Testis (tissue), 5 donors: ENCODE results near the gene GBP7. TPM values are rescaled to one million over a fixed set of nuclear protein-coding genes. Genes with fewer than 3 reads are reported as not detected.
"Not testable (repeated sequence)": the region's sequence is repeated elsewhere in the genome, so short reads cannot be mapped to it uniquely, and the experiment has no call there.

Experiments used
- DNase-seq: peaks from one replicate; pipeline ENCODE4 v3.0.0-alpha.2; 2019
- H3K27ac ChIP-seq, 2 donors: fragments of 200-600 bp; sonication (generic); one replicate each; pipeline ENCODE4 v1.5.1; 2019
- H3K27me3 ChIP-seq: fragments of 200-600 bp; sonication (generic); one replicate; pipeline ENCODE4 v1.5.1; 2019
- H3K36me3 ChIP-seq: fragments of 200-600 bp; sonication (generic); one replicate; pipeline ENCODE4 v1.5.1; 2017; ENCODE audit warnings: low read depth; ENCODE audit errors: missing control alignments
- H3K4me1 ChIP-seq: fragments of 200-600 bp; sonication (generic); one replicate; pipeline ENCODE4 v1.5.1; 2019
- H3K4me3 ChIP-seq, 2 donors: fragments of 200-600 bp; sonication (generic); one replicate each; pipeline ENCODE4 v1.5.1; 2017 to 2019
- H3K9me3 ChIP-seq: fragments of 200-600 bp; sonication (generic); one replicate; pipeline ENCODE4 v1.5.1; 2017
- POLR2A ChIP-seq: fragments of 450-650 bp; IDR thresholded peaks from one replicate; pipeline ENCODE4 v1.6.1; 2017; ENCODE audit warnings: antibody characterized with exemption, mild to moderate bottlenecking, moderate library complexity
- WGBS, 2 donors: methylation state at CpG; one replicate each; pipeline ENCODE4 v1.1.5; 2018; 5-methylcytosine and 5-hydroxymethylcytosine counted together
- intact Hi-C: fragments of 100-400 bp; cut with DNase I; formaldehyde crosslinking; loops from one replicate; pipeline ENCODE4 v1.15.1; 2023; ENCODE audit warnings: low total_unique reads
- long read RNA-seq, 2 donors: transcript quantifications; one replicate each; lab custom pipeline, GENCODE V29; 2026
- polyA plus RNA-seq: library from polyadenylated mRNA; stranded (reverse); fragments of 350-450 nt; fragmentation: Illumina TruSeq; extraction: RNeasy Lipid Tissue Mini Kit (QIAGEN cat#74804); gene quantifications from one replicate; pipeline ENCODE4 v1.2.3, GENCODE V29; 2014; ENCODE audit warnings: low read depth, low replicate concordance; ENCODE audit not compliant: insufficient read depth
- total RNA-seq, 2 donors: library from RNA; depleted of rRNA; stranded (reverse); fragments of >200 nt; gene quantifications; one replicate each; pipeline ENCODE4 v1.2.3, GENCODE V29; 2016
- TF ChIP-seq, protein P1 (sequence below), 3 experiments: fragments of 450-650 bp in 2 of 3; fragments of 200-600 bp in 1 of 3; sonication (generic) in 1 of 3; IDR thresholded peaks; one replicate each; pipeline ENCODE4 v1.5.1; 2016 to 2019; ENCODE audit warnings: antibody characterized with exemption in 3 of 3, mild to moderate bottlenecking in 2 of 3, moderate library complexity in 1 of 3

The GBP7 gene, protein sequence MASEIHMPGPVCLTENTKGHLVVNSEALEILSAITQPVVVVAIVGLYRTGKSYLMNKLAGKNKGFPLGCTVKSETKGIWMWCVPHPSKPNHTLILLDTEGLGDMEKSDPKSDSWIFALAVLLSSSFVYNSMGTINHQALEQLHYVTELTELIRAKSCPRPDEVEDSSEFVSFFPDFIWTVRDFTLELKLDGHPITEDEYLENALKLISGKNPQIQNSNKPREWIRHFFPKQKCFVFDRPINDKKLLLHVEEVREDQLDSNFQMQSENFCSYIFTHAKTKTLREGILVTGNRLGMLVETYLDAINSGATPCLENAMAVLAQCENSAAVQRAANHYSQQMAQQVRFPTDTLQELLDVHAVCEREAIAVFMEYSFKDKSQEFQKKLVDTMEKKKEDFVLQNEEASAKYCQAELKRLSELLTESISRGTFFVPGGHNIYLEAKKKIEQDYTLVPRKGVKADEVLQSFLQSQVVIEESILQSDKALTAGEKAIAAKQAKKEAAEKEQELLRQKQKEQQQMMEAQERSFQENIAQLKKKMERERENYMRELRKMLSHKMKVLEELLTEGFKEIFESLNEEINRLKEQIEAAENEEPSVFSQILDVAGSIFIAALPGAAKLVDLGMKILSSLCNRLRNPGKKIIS
- not detected for total RNA-seq
- 0.12 TPM for polyA plus RNA-seq
- long read RNA-seq, donor 1: 0 reads
- long read RNA-seq, donor 2: 0 reads

DNA sequence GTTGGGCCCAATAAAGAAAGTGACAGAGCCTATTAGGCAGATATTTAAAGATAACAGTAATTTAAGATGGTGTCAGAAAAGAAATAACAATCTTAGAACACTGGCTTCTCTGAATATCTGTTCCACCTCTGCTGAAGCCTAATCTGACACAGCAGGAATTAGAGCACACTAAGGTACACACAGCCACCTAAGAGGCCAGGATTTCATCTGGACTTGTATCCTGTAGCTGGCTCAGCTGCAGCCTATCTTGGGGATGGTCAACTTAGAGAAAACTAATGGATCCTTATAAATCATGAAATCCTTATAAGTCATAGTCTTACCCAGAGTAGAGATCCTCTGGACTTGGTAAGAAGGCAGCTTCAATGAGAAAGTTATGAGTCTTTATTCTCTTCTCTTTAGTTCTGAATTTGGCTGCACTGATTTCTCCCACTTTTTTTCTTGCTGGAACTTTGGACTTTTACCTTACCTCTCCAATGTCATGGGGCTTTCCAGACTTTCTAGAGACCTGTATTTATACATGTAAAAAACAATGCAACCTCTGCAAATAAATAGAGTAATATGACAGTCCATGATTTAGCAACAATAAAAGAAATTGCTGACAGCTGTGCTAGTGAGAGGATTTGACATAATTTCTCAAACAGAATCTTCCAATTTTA, at the start of gene GBP7:
Gene GBP7, minus strand, starts transcription at position 403 of the 656 bp plus-strand sequence. CDS start 4,068 bp downstream, outside the sequence.
- no peaks in the 10 kb centered on the region for H3K4me1 ChIP-seq
- H3K36me3 ChIP-seq: no peaks in the 10 kb centered on the region
- H3K9me3 ChIP-seq: no peaks in the 10 kb centered on the region
- intact Hi-C loops: no loop called here
- no peak within 1 kb of the TSS for H3K4me3 ChIP-seq
- no peak for DNase-seq
- TF ChIP-seq, protein P1, sequence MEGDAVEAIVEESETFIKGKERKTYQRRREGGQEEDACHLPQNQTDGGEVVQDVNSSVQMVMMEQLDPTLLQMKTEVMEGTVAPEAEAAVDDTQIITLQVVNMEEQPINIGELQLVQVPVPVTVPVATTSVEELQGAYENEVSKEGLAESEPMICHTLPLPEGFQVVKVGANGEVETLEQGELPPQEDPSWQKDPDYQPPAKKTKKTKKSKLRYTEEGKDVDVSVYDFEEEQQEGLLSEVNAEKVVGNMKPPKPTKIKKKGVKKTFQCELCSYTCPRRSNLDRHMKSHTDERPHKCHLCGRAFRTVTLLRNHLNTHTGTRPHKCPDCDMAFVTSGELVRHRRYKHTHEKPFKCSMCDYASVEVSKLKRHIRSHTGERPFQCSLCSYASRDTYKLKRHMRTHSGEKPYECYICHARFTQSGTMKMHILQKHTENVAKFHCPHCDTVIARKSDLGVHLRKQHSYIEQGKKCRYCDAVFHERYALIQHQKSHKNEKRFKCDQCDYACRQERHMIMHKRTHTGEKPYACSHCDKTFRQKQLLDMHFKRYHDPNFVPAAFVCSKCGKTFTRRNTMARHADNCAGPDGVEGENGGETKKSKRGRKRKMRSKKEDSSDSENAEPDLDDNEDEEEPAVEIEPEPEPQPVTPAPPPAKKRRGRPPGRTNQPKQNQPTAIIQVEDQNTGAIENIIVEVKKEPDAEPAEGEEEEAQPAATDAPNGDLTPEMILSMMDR (IDR thresholded peaks at IDR 0.05): no peak
- TF ChIP-seq POLR2A: no peak
- no peak within 1 kb of the TSS for H3K27ac ChIP-seq
- no peaks in the 10 kb centered on the region for H3K27me3 ChIP-seq

DNA sequence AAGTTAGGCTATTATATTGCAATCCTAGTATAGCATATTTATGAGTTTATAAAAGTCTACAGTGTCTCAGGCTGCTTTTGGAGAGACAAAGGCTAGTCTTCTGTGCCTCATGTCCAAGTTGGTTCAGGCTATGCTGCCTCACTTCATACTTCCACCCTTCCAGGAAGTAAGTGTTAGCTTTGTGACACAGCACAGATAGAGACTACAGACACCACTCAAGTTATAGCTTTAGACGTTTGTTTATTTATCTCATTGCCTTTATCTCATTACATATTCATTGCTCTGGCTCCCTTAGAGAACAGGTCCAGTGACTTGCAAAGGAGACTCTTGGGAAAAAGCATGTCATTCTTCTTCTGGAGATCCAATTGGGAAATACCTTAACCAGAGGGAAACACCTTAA, 45.5 kb upstream of the GBP7 start:
- peak overlapping the region in 1 of 2 donors; percentile 36 for H3K27ac ChIP-seq

DNA sequence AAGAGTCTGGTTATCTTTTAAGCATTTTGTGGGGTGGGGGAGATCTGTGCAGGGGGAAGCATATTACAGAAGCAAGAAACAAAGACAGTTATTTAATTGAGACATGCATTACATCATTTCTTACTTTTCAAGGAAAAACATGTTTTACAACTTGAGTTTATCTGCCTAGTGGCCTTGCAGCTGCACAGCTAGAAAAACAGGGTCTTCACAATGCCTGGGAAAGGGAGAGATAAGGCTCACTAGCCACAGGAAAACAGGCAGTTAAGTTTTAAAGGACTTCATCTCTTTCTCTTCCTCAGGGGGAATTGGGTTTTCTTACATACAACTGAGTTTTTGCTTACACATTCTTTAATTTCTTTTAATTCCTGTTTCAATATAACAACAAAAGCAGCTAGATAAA, 44.0 kb upstream of the GBP7 start:
- peak overlapping the region in 1 of 2 donors; percentile 36 for H3K27ac ChIP-seq

More for the DNA sequence above, 45.5 kb upstream of the GBP7 start:
- intact Hi-C loops: no loop called here
- H3K4me1 ChIP-seq: peaks cover 8% of the 10 kb centered on the region
- no peak overlapping the region for H3K4me3 ChIP-seq
- H3K9me3 ChIP-seq: no peaks in the 10 kb centered on the region
- WGBS, 2 donors: 43 to 76% methylated on average over 1 of the region's 1 CpG
- no peaks in the 10 kb centered on the region for H3K27me3 ChIP-seq
- no peak for DNase-seq
- TF ChIP-seq, protein P1 (IDR thresholded peaks at IDR 0.05): no peak
- TF ChIP-seq POLR2A: no peak
- no peaks in the 10 kb centered on the region for H3K36me3 ChIP-seq

DNA sequence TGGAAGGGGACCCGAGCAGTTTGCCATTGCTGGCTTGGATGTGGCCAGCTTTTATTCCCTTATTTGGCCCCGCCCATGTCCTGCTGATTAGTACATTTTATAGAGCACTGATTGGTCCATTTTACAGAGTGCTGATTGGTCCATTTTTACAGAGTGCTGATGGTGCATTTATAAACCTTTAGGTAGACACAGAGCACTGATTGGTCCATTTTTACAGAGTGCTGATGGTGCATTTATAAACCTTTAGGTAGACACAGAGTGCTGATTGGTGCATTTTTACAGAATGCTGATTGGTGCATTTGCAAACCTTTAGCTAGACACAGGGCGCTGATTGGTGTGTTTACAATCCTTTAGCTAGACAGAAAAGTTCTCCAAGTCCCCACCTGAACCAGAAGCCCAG, 43.1 kb upstream of the GBP7 start:
- 83 to 85% methylated on average over 3 of the region's 3 CpGs for WGBS, 2 donors
- H3K27ac ChIP-seq, H3K9me3 ChIP-seq, H3K27me3 ChIP-seq, H3K36me3 ChIP-seq, DNase-seq, H3K4me3 ChIP-seq, H3K4me1 ChIP-seq, intact Hi-C loops: not testable (repeated sequence)

More for the DNA sequence above, 44.0 kb upstream of the GBP7 start:
- H3K4me1 ChIP-seq, H3K4me3 ChIP-seq, H3K27me3 ChIP-seq, H3K9me3 ChIP-seq, intact Hi-C loops, H3K36me3 ChIP-seq: not testable (repeated sequence)
- DNase-seq: peak; percentile 25

DNA sequence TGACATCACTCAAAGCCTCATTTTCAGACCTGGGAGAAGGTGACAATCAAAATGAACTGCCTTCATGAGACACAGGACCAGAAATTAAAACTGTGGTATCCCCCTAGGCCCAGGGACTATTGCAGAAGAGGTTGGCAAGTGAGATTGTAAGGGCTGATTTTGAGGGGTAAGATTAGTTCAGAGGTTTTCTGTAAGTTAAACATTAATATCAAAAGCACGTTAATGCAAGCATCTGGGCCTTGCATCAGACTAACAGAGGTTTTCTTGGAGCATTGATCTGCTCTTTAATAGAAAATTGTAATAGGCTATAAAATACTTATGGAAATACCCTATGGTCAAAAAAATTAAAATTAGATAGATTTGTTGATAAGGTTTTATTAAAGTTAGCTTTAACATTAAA, 37.5 kb upstream of the GBP7 start:
- no peaks in the 10 kb centered on the region for H3K9me3 ChIP-seq
- no peak overlapping the region for H3K4me3 ChIP-seq
- TF ChIP-seq, protein P1 (IDR thresholded peaks at IDR 0.05): no peak
- no peak for TF ChIP-seq POLR2A
- no peaks in the 10 kb centered on the region for H3K27me3 ChIP-seq
- no peaks in the 10 kb centered on the region for H3K4me1 ChIP-seq
- no peak for DNase-seq
- intact Hi-C loops: no loop called here
- 91 to 95% methylated on average over 1 of the region's 1 CpG for WGBS, 2 donors
- H3K27ac ChIP-seq: no peak overlapping the region
- H3K36me3 ChIP-seq: no peaks in the 10 kb centered on the region
